IMR-90 (cell line): ENCODE measurements around the gene ZNF74. TPM values are rescaled to one million over a fixed set of nuclear protein-coding genes. Genes with fewer than 3 reads are reported as not detected.

ENCODE experiments used
- ATAC-seq: fragments of 200-7000 bp; cut with Tn5 transposase; 2 replicates; pipeline ENCODE4 v1.9.1; 2020; ENCODE audit warnings: low read depth, mild to moderate bottlenecking, moderate library complexity
- BruUV-seq: library from RNA; stranded (reverse); fragments of 400-500 nt; replicated peaks from 2 replicates; lab custom pipeline; 2021; lab: Mats Ljungman, UMichigan
- CTCF ChIA-PET: fragments of 300-600 bp; formaldehyde crosslinking; extraction: SDS; loops from one replicate; lab custom pipeline; 2021; ENCODE audit warnings: antibody characterized with exemption; lab: Yijun Ruan, JAX
- POLR2A ChIA-PET: fragments of 300-600 bp; sonication (Branson Sonifier 250); formaldehyde crosslinking; loops from one replicate; lab custom pipeline; 2022; ENCODE audit warnings: antibody characterized with exemption; ENCODE audit not compliant: unreplicated experiment; lab: Charles Lee
- DNase-seq: peaks from one replicate; pipeline ENCODE4 v3.0.0; 2013
- H2AFZ ChIP-seq: replicated peaks from 2 replicates; pipeline ENCODE3; 2013; ENCODE audit warnings: low read length, mild to moderate bottlenecking; ENCODE audit not compliant: poor library complexity
- H2AK5ac ChIP-seq: 2 replicates; pipeline ENCODE4 v1.6.1; 2013; ENCODE audit warnings: low read depth, low read length, inconsistent platforms
- H2AK9ac ChIP-seq: replicated peaks from 2 replicates; pipeline ENCODE3; 2013; ENCODE audit warnings: mild to moderate bottlenecking, low read depth, low read length, moderate library complexity; ENCODE audit not compliant: poor library complexity
- H2BK120ac ChIP-seq: 2 replicates; pipeline ENCODE4 v1.6.1; 2013; ENCODE audit warnings: low read depth, low read length, inconsistent platforms
- H2BK15ac ChIP-seq: 3 replicates; pipeline ENCODE4 v1.6.1; 2013; ENCODE audit warnings: low read depth, low read length, inconsistent platforms
- H2BK20ac ChIP-seq: 2 replicates; pipeline ENCODE4 v1.6.1; 2013; ENCODE audit warnings: low read depth, mild to moderate bottlenecking, inconsistent platforms, low read length, moderate library complexity
- H2BK5ac ChIP-seq: 2 replicates; pipeline ENCODE4 v1.6.1; 2013; ENCODE audit warnings: mild to moderate bottlenecking, low read depth, low read length, inconsistent platforms; ENCODE audit not compliant: poor library complexity, severe bottlenecking
- H3K14ac ChIP-seq: replicated peaks from 2 replicates; pipeline ENCODE4 v1.6.1; 2013; ENCODE audit warnings: low read depth, low read length, inconsistent platforms
- H3K18ac ChIP-seq: 2 replicates; pipeline ENCODE4 v1.6.1; 2013; ENCODE audit warnings: low read depth, low read length, control low read depth
- H3K23ac ChIP-seq: 2 replicates; pipeline ENCODE4 v1.6.1; 2013; ENCODE audit warnings: low read depth, low read length, inconsistent platforms
- H3K27ac ChIP-seq: 2 replicates; pipeline ENCODE4 v1.5.1; 2013; ENCODE audit warnings: mild to moderate bottlenecking, control low read depth, low read length; ENCODE audit not compliant: insufficient read depth
- H3K27me3 ChIP-seq: 2 replicates; pipeline ENCODE4 v1.6.1; 2013; ENCODE audit warnings: low read length; ENCODE audit not compliant: control insufficient read depth, insufficient read depth
- H3K36me3 ChIP-seq: 2 replicates; pipeline ENCODE4 v1.6.1; 2013; ENCODE audit warnings: low read length, mixed read lengths; ENCODE audit not compliant: control insufficient read depth, insufficient read depth
- H3K4ac ChIP-seq: 2 replicates; pipeline ENCODE4 v1.6.1; 2013; ENCODE audit warnings: low read depth, low read length, inconsistent platforms
- H3K4me1 ChIP-seq: 2 replicates; pipeline ENCODE4 v1.6.1; 2013; ENCODE audit warnings: low read length, mixed read lengths; ENCODE audit not compliant: control insufficient read depth, insufficient read depth
- H3K4me2 ChIP-seq: 2 replicates; pipeline ENCODE4 v1.6.1; 2013; ENCODE audit warnings: low read depth, mild to moderate bottlenecking, control low read depth, low read length, moderate library complexity
- H3K4me3 ChIP-seq: 2 replicates; pipeline ENCODE4 v1.5.1; 2013; ENCODE audit warnings: low read depth, mild to moderate bottlenecking, control low read depth, low read length, moderate library complexity; ENCODE audit not compliant: insufficient read depth
- H3K56ac ChIP-seq: 2 replicates; pipeline ENCODE4 v1.6.1; 2013; ENCODE audit warnings: low read length, inconsistent platforms; ENCODE audit not compliant: insufficient read depth; ENCODE audit errors: extremely low read depth
- H3K79me1 ChIP-seq, 2 experiments: 2 replicates each; pipeline ENCODE4 v1.6.1; 2013; ENCODE audit warnings: low read length in 2 of 2, inconsistent platforms in 1 of 2, low read depth in 1 of 2
- H3K9ac ChIP-seq: 2 replicates; pipeline ENCODE4 v1.6.1; 2013; ENCODE audit warnings: low read depth, low read length, control low read depth
- H3K9me1 ChIP-seq: 2 replicates; pipeline ENCODE4 v1.6.1; 2013; ENCODE audit warnings: low read length, inconsistent platforms; ENCODE audit not compliant: insufficient read depth
- H3K9me3 ChIP-seq: 2 replicates; pipeline ENCODE4 v1.6.1; 2013; ENCODE audit warnings: low read length; ENCODE audit not compliant: control insufficient read depth, insufficient read depth
- H4K20me1 ChIP-seq: 2 replicates; pipeline ENCODE4 v1.6.1; 2013; ENCODE audit warnings: low read length, inconsistent platforms; ENCODE audit not compliant: insufficient read depth
- H4K5ac ChIP-seq: 2 replicates; pipeline ENCODE4 v1.6.1; 2013; ENCODE audit warnings: mild to moderate bottlenecking, low read depth, low read length, control low read depth
- H4K8ac ChIP-seq, 2 experiments: 2 replicates each; pipeline ENCODE4 v1.6.1; 2013; ENCODE audit warnings: low read depth in 2 of 2, low read length in 2 of 2, control low read depth in 1 of 2, inconsistent platforms in 1 of 2
- H4K91ac ChIP-seq: 2 replicates; pipeline ENCODE4 v1.6.1; 2013; ENCODE audit warnings: low read depth, low read length, inconsistent platforms; ENCODE audit not compliant: insufficient read depth
- BHLHE40 ChIP-seq: fragments of 150-350 bp; IDR thresholded peaks from 2 replicates; pipeline ENCODE4 v1.6.1; 2016; ENCODE audit warnings: mild to moderate bottlenecking, low read depth, low read length
- CTCF ChIP-seq: conservative IDR thresholded peaks from 2 replicates; pipeline ENCODE4 v1.5.1; 2012; ENCODE audit warnings: mild to moderate bottlenecking, low read depth, low read length, improper control_type of control experiment
- MXI1 ChIP-seq: IDR thresholded peaks from 2 replicates; pipeline ENCODE4 v1.6.1; 2012; ENCODE audit warnings: low read depth, mild to moderate bottlenecking, low read length, moderate library complexity, borderline replicate concordance
- RAD21 ChIP-seq: IDR thresholded peaks from 2 replicates; pipeline ENCODE4 v1.6.1; 2012; ENCODE audit warnings: low read length, improper control_type of control experiment
- RFX5 ChIP-seq: IDR thresholded peaks from 2 replicates; pipeline ENCODE4 v1.8.0; 2012; ENCODE audit warnings: low read depth, mild to moderate bottlenecking, low read length, moderate library complexity
- SMC3 ChIP-seq: fragments of 150-350 bp; IDR thresholded peaks from 2 replicates; pipeline ENCODE4 v1.6.1; 2016; ENCODE audit warnings: low read depth, mild to moderate bottlenecking, antibody characterized with exemption, low read length, moderate library complexity
- USF2 ChIP-seq: fragments of 150-350 bp; IDR thresholded peaks from 2 replicates; pipeline ENCODE4 v1.6.1; 2017; ENCODE audit warnings: mild to moderate bottlenecking, antibody characterized with exemption, low read length, low read depth
- WGBS, 2 experiments: methylation state at CpG; one replicate each; pipeline versions ENCODE4 v1.1.5 to v1.1.7; 2013; ENCODE audit warnings: missing lambda C conversion rate in 2 of 2; ENCODE audit not compliant: insufficient read length in 1 of 2; ENCODE audit errors: extremely low coverage in 2 of 2; 5-methylcytosine and 5-hydroxymethylcytosine counted together
- dilution Hi-C: fragments of 300-500 bp; cut with HindIII; formaldehyde crosslinking; loops from one replicate; pipeline ENCODE4 v1.14.3; 2018; ENCODE audit warnings: low sequenced_read_pairs; ENCODE audit not compliant: unreplicated experiment
- in situ Hi-C: fragments of 300-500 bp; cut with MboI; formaldehyde crosslinking; loops from 3 replicates; pipeline ENCODE4 v1.14.3; 2019; ENCODE audit warnings: low sequenced_read_pairs, inconsistent platforms, mixed read lengths
- intact Hi-C: fragments of 100-400 bp; cut with micrococcal nuclease; formaldehyde crosslinking; loops from 2 replicates; pipeline ENCODE4 v1.10.0; 2022
- polyA plus RNA-seq, 3 experiments: library from polyadenylated mRNA; depleted of rRNA; stranded (reverse); fragments of >200 nt; gene quantifications; 2 replicates each; pipeline ENCODE4 v1.2.3, GENCODE V29; 2012; ENCODE audit warnings: low replicate concordance in 1 of 3
- total RNA-seq: library from RNA; depleted of rRNA; stranded (reverse); fragments of >200 nt; gene quantifications from 2 replicates; pipeline ENCODE4 v1.2.3, GENCODE V29; 2012

ZNF74 gene
- total and polyA plus RNA-seq, 2 of the 4 experiments (the other 2 are of a cell fraction), result 7.5 to 8.4 TPM

GRCh38 chr22:20436768-20437612 is 43.0 kb downstream of the ZNF74 start:
- peak overlapping the region; percentile 89 for H3K9ac ChIP-seq
- H4K5ac ChIP-seq, result peak overlapping the region; percentile 28
- no peaks in the 10 kb centered on the region for H3K9me3 ChIP-seq
- TF ChIP-seq USF2 (no peak), RFX5 (no peak), CTCF (no peak), BHLHE40 (no peak), RAD21 (no peak), MXI1 (peak; percentile 12; the same call in 1 of the 2 replicates), SMC3 (no peak)
- in situ Hi-C loops, result no loop called here
- DNase-seq (no peak), ATAC-seq (peak; percentile 19)
- 0% methylated on average over 31 of the region's 61 CpGs; no CpG with 5 or more reads in 1 of the 2 experiments for WGBS, 2 experiments
- dilution Hi-C loops, result no loop called here
- POLR2A ChIA-PET, result no interaction called here
- peaks cover 48% of the 10 kb centered on the region for H4K20me1 ChIP-seq
- peak overlapping the region; percentile 84 for H3K23ac ChIP-seq
- peak overlapping the region; percentile 78 for H3K14ac ChIP-seq
- peak overlapping the region; percentile 5 for H2BK120ac ChIP-seq
- no peaks in the 10 kb centered on the region for H3K27me3 ChIP-seq
- BruUV-seq, result no TSS peak
- intact Hi-C loops, result loop anchor here (1.0 kb wide), 1 partner anchor 59 kb away; no protein-coding TSS in a partner anchor
- peak overlapping the region; percentile 59 to 71; a peak in 3 of 4 replicates for H4K8ac ChIP-seq
- peak overlapping the region; percentile 90 for H3K4me3 ChIP-seq
- peak overlapping the region; percentile 12 for H3K18ac ChIP-seq
- peak overlapping the region; percentile 38 for H2BK5ac ChIP-seq
- CTCF ChIA-PET, result no interaction called here
- H3K79me1 ChIP-seq, result peaks cover 16 to 69% of the 10 kb centered on the region in 2 experiments; a peak in 3 of 4 replicates
- peak overlapping the region; percentile 78 for H3K27ac ChIP-seq
- H3K4ac ChIP-seq, result peak overlapping the region; percentile 73
- H3K9me1 ChIP-seq, result peaks cover 25% of the 10 kb centered on the region
- H4K91ac ChIP-seq, result peak overlapping the region; percentile 59
- no peak overlapping the region for H2BK15ac ChIP-seq
- no peak overlapping the region for H2BK20ac ChIP-seq
- H3K56ac ChIP-seq, result peak overlapping the region; percentile 67; the same call in 1 of the 2 replicates
- peak overlapping the region; percentile 93 for H2AK5ac ChIP-seq
- peak overlapping the region; percentile 99 for H2AK9ac ChIP-seq
- H3K4me1 ChIP-seq, result peaks cover 24% of the 10 kb centered on the region
- no peaks in the 10 kb centered on the region; the same call in 1 of the 2 replicates for H3K36me3 ChIP-seq
- peak overlapping the region; percentile 88 for H3K4me2 ChIP-seq
- H2AFZ ChIP-seq, result peak overlapping the region; percentile 88
